Measurements from ENCODE around the gene SLC2A2.

Gene SLC2A2

GRCh38 chr3:171028025-171028778 lies 1.7 kb upstream of the SLC2A2 start:
- DNase-seq, result no peak

GRCh38 chr3:171023566-171023965 lies 3.0 kb downstream of the SLC2A2 start:
- DNase-seq, result no peak

GRCh38 chr3:171021377-171021776 lies 5.1 kb downstream of the SLC2A2 start:
- DNase-seq, result no peak

- no peak for DNase-seq
Measured at GRCh38 chr3:171018156-171018935, 8.2 kb downstream of the SLC2A2 start.

GRCh38 chr3:171013822-171014748 lies 12.4 kb downstream of the SLC2A2 start:
- DNase-seq, result no peak

- DNase-seq, result no peak
Measured at GRCh38 chr3:171011873-171012336, 14.6 kb downstream of the SLC2A2 start.

- no peak for DNase-seq
Measured at GRCh38 chr3:171011109-171011872, 15.2 kb downstream of the SLC2A2 start.

- no peak for DNase-seq
Measured at GRCh38 chr3:171007316-171007715, 19.2 kb downstream of the SLC2A2 start.

GRCh38 chr3:171005648-171006047 lies 20.9 kb downstream of the SLC2A2 start:
- no peak for DNase-seq

- peak in 1 of 2 donors; percentile 41 for DNase-seq
Measured at GRCh38 chr3:171001957-171002694, 24.4 kb downstream of the SLC2A2 start.

GRCh38 chr3:171001250-171001893 lies 25.1 kb downstream of the SLC2A2 start:
- no peak for DNase-seq

- DNase-seq, result no peak
Measured at GRCh38 chr3:171000281-171000680, 26.2 kb downstream of the SLC2A2 start.

GRCh38 chr3:170999737-171000242 lies 26.7 kb downstream of the SLC2A2 start:
- DNase-seq, result peak in 1 of 2 donors; percentile 74

- DNase-seq, result no peak
Measured at GRCh38 chr3:170997961-170998913, 28.3 kb downstream of the SLC2A2 start.

- DNase-seq, result no peak
Measured at GRCh38 chr3:170992854-170993253, 33.7 kb downstream of the SLC2A2 start.

GRCh38 chr3:170991664-170992063 lies 34.9 kb downstream of the SLC2A2 start:
- no peak for DNase-seq

GRCh38 chr3:170989100-170989648 lies 37.3 kb downstream of the SLC2A2 start:
- DNase-seq, result no peak

GRCh38 chr3:170988378-170988777 lies 38.1 kb downstream of the SLC2A2 start:
- no peak for DNase-seq

GRCh38 chr3:170985304-170985703 lies 41.2 kb downstream of the SLC2A2 start:
- DNase-seq, result no peak
